Stimulated activated CD4-positive, alpha-beta T cell treated with anti-CD3 and anti-CD28 coated beads, Interleukin-1b, Interleukin-23, amount 100 ng/mL, for 48 hours (primary cell): ENCODE data around the gene KRT80.
A peak's percentile ranks its signal among the peaks of the same experiment; 100 is the strongest.

ENCODE experiments used
- DNase-seq: peaks from one replicate; pipeline ENCODE4 v3.0.0-alpha.2; 2020

The KRT80 gene

GRCh38 chr12:52151153-52151836 is 40.5 kb downstream of the KRT80 start:
- no peak for DNase-seq

- DNase-seq: no peak
Observed at GRCh38 chr12:52149651-52150241, 42.1 kb downstream of the KRT80 start.

GRCh38 chr12:52149182-52149641 is 42.6 kb downstream of the KRT80 start:
- no peak for DNase-seq

DNA sequence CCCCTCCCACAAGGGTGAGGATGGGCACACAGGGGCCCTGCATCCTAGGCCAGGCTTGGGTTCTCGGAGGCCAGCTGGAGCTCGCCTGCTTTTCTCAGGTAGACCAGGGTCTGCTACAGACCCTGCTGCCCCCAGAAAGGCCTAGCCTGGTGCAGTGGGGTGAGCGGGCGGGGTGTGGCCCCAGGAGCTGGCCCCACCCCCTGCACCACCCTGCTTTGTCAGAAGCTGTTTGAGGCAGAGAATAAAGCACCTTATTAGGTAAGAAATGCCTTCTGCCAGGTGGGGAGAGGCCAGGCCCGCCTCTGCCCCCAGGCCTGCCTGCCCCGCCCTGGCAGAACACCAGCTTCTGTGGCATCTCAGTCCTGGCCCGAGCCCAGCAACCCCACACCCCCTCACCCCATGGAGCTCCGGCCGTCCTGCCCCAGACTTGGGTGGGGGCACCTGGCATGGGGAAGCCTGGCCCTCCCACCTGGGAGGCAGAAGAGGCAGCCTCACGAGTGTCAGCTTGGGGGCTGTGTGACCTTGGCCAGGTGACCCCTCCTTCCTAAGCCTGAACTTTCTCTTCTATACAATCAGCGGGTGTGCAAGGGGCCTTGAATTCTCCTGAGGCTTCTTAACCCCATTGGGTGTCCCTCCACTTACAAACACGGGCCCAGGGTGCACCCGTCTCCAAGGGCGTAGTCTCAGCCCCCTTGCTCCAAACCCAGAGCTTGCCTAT is 43.2 kb downstream of the KRT80 start:
- no peak for DNase-seq

DNA sequence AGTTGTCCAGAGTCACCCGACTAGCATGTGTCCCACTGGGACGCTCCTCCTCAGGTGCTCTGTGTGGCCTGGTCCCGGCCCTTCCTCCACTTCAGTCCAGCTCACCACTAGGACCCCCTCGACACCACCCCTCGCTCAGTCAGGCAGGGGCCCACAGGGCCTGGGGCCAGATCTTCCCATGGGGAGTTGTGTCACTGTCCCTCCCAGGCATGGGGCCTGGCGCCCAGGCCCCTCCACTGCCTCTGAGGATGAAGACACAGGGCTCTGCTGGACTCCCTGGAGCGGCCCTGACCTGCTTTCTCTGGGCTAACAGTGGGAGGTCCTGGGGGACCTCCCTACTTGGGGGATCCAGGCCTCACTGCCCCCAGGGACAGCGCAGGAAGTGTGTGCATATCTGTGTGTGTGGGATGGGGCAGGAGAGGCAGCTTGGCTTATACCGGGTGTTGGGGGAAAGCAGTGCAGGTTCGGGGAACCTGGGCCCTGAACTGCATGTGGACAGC is 43.8 kb downstream of the KRT80 start:
- no peak for DNase-seq

GRCh38 chr12:52147367-52147963 is 44.3 kb downstream of the KRT80 start:
- DNase-seq: no peak

DNA sequence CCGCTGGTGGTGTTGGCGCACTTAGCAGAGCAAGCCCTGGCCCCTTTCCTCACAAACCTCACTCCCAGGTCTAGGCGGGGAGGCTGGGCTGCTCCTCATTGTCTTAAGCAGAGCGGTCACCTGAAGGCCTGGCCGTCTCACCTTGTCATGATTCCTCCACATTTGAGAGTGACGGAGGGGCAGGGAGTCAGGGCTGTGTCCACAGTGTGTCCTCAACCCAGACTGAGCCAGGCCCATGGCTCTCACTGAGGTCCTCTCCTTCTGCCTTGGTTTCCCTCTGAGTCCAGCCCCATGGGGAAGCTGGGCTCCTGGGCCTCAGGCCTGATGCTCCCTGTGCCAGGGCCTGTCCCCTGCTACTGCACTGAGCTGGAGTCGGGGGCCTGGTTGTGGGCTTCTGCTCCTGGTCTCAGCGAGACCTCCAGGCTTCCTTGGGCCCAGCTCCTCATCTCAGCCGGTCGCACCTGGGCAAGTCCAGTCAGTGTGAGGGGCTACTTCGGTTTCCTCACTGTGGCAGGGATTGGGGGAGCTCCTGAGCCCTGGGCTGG is 44.9 kb downstream of the KRT80 start:
- no peak for DNase-seq

- DNase-seq: no peak
Observed at GRCh38 chr12:52146089-52146821, 45.6 kb downstream of the KRT80 start.

GRCh38 chr12:52145228-52146088 is 46.4 kb downstream of the KRT80 start:
- no peak for DNase-seq

GRCh38 chr12:52144512-52145227 is 47.1 kb downstream of the KRT80 start:
- no peak for DNase-seq

DNA sequence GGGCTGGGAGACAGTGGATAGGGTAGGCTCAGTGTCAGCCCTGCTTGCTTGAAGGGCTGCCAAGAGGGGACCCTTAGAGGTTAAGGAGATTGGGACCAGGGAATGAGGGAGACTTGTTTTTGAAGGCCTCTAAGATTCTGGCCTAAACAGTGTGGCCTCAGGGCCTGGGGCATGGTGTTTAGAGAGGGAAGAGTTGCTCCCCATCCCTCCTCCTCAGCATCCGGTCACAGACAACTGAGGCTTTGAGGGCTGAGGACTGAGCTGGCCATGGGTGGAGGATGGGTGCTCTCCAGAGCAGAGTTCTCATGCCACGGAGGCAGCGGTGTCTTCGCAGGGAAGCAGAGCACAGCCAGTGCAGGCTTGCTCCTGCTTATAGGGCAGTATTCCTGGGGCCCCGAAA is 49.4 kb downstream of the KRT80 start:
- no peak for DNase-seq

DNA sequence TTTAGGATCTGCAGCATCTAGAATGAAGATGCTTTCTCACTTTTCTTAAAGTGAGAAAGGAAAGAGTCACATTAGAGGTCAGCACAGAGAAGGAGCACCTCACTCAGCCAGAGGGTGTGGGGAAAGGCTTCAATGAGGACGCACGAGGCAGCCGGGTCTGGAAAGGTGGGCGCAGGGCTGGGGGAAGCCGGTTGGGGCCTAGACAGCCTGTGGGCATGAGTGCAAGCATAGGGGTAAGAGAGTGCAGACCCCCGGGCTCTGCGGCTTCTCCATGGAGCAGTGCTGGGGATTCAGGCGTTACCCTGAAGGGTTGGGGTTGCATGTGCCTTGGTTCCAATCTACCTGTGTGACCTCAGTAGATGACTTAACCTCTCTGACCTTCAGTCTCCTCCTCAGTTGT is 49.9 kb downstream of the KRT80 start:
- no peak for DNase-seq

DNA sequence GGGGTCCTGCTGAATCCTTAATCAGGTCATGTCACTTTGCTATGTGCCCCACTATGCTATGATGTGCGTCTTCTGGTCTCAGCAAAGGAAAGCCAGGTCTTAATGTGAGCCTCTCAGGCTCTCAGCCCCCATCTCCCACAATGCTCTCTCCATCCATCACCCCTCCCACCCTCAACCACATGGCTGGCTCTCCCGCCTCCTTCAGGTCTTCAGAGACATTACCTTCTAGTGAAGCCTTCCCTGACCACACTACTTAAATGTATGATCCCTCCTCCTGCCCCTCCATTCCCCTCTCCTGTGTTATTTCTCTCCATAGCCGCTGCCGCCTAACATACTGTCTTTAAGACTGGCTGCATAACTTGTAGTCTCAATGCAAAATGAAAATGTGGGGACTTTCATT is 50.5 kb downstream of the KRT80 start:
- no peak for DNase-seq

- DNase-seq: peak; percentile 24
Observed at GRCh38 chr12:52139579-52140062, 52.2 kb downstream of the KRT80 start.

DNA sequence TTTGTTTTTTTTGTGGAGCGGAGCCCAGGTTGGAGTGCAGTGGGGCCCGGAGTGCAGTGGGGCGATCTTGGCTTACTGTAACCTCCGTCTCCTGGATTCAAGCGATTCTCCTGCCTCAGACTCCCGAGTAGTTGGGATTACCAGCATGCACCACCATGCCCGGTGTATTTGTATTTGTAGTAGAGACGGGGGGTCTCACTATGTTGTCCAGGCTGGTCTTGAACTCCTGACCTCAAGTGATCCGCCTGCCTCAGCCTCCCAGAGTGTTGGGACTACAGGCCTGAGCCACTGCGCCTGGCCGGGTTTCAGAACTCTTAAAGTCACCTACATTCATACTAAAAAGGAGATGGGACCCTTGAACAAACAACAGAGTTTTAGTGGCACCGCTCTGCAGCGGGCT is 52.7 kb downstream of the KRT80 start:
- no peak for DNase-seq

DNA sequence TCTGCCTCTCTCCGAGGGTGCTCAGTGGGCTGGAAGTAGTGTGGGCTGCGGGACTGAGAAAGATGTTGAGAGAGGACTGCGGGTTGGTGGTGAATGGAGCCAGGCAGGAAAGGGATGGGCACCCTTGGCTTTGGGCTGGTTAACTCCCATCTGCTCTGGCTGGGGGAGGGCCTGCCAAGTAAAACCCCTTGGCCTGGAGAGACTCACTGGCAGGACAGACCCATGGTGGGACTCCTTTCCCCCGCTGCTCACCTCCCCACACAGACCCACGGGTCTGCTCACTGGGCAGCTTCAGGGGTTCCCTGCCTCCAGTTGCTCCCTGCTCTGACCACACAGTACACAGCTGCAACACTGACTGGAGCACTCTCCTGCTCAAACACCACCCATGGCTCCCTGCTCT is 54.1 kb downstream of the KRT80 start:
- DNase-seq: no peak

GRCh38 chr12:52132754-52133161 is 59.1 kb downstream of the KRT80 start:
- no peak for DNase-seq

GRCh38 chr12:52130711-52131110 is 61.1 kb downstream of the KRT80 start:
- no peak for DNase-seq

DNA sequence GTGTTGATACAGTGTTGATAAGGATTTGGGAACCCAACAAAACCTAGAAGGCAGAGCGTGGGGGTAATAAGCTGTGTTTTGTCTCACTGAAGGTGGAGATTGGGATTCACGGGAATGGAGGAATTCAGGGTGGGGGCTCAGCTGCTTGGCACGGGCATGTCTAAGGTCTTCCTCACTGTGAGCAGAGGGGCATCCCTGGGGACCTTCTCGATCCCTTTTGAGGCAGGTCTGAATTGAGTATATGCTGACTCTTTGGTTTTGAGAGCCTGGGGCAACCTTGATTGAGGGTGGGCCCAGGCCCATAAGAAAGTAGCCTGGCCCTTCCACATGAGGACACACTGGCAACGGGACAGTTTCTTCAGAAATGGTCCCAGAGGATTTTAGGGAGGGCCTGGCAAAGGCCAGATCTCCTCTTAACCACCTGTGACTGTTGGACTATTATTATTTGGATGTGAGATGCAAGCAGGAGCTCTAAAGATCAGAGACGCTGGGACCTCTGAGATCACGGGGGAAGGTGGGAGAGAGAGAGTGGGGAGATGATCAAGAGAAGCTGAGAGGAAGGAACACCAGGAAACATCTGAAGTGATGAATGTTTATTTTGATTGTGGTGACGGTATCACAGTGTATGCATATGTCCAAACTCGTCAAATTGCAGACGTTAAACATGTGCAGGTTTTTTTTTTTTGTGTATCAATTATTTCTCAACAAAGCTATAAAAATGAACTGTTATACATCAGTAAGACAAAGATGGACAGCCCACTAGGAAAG is 63.9 kb downstream of the KRT80 start:
- DNase-seq: no peak
